Gastroesophageal sphincter (tissue), 4 donors: ENCODE results near the gene SLC48A1. TPM values are rescaled to one million over a fixed set of nuclear protein-coding genes. Genes with fewer than 3 reads are reported as not detected.
A peak's percentile ranks its signal among the peaks of the same experiment; 100 is the strongest.
"Not testable (repeated sequence)": the region's sequence is repeated elsewhere in the genome, so short reads cannot be mapped to it uniquely, and the experiment has no call there.

Experiments
- ATAC-seq: fragments of 150-250 bp; one replicate; pipeline ENCODE4 v1.9.1; 2016; ENCODE audit warnings: mild to moderate bottlenecking, moderate library complexity
- H3K27ac ChIP-seq, 4 donors: fragments of 200-600 bp; sonication (generic) in 3 of 4; 1 replicate in 3 of 4; 2 replicates in 1 of 4; pipeline ENCODE4 v1.5.1; 2016 to 2019
- H3K27me3 ChIP-seq: fragments of 200-600 bp; sonication (generic); one replicate; pipeline ENCODE4 v1.5.1; 2019
- H3K36me3 ChIP-seq, 2 donors: fragments of 200-600 bp; sonication (generic); one replicate each; pipeline ENCODE4 v1.5.1; 2019; ENCODE audit warnings: control low read depth in 1 of 2
- H3K4me1 ChIP-seq, 3 donors: fragments of 200-600 bp; sonication (generic); 1 replicate in 2 of 3; 2 replicates in 1 of 3; pipeline ENCODE4 v1.5.1; 2016 to 2019; ENCODE audit warnings: control low read depth in 2 of 3
- H3K4me3 ChIP-seq, 2 donors: fragments of 200-600 bp; sonication (generic); one replicate each; pipeline ENCODE4 v1.5.1; 2019; ENCODE audit warnings: mild to moderate bottlenecking in 1 of 2, moderate library complexity in 1 of 2
- H3K9me3 ChIP-seq, 3 donors: fragments of 200-600 bp; sonication (generic); one replicate each; pipeline ENCODE4 v1.5.1; 2017 to 2019; ENCODE audit warnings: control low read depth in 2 of 3
- EP300 ChIP-seq: sonication (generic); formaldehyde crosslinking; IDR thresholded peaks from one replicate; pipeline ENCODE4 v1.6.1; 2017; ENCODE audit warnings: antibody characterized with exemption, mild to moderate bottlenecking
- POLR2A ChIP-seq, 2 donors: fragments of 450-650 bp; IDR thresholded peaks; one replicate each; pipeline ENCODE4 v1.6.1; 2017; ENCODE audit warnings: antibody characterized with exemption in 2 of 2, mild to moderate bottlenecking in 2 of 2, moderate library complexity in 1 of 2
- POLR2AphosphoS5 ChIP-seq: sonication (generic); formaldehyde crosslinking; IDR thresholded peaks from one replicate; pipeline ENCODE4 v1.6.1; 2017; ENCODE audit warnings: antibody characterized with exemption
- WGBS, 2 donors: methylation state at CpG; one replicate each; pipeline ENCODE4 v1.1.5; 2018; ENCODE audit warnings: low coverage in 1 of 2; 5-methylcytosine and 5-hydroxymethylcytosine counted together
- total RNA-seq, 4 donors: library from RNA; depleted of rRNA; stranded (reverse); fragments of >200 nt; gene quantifications; one replicate each; pipeline ENCODE4 v1.1.0, GENCODE V29; 2016
- TF ChIP-seq, protein P1 (sequence below), 4 experiments: fragments of 200-600 bp in 2 of 4; fragments of 450-650 bp in 2 of 4; sonication (generic) in 1 of 4; IDR thresholded peaks; one replicate each; pipeline ENCODE4 v1.5.1; 2017 to 2019; ENCODE audit warnings: antibody characterized with exemption in 4 of 4, mild to moderate bottlenecking in 2 of 4, moderate library complexity in 2 of 4

Gene SLC48A1
- total RNA-seq, 4 donors from 2014 or later, result 40.7 to 66.8 (median 53.3) TPM

DNA sequence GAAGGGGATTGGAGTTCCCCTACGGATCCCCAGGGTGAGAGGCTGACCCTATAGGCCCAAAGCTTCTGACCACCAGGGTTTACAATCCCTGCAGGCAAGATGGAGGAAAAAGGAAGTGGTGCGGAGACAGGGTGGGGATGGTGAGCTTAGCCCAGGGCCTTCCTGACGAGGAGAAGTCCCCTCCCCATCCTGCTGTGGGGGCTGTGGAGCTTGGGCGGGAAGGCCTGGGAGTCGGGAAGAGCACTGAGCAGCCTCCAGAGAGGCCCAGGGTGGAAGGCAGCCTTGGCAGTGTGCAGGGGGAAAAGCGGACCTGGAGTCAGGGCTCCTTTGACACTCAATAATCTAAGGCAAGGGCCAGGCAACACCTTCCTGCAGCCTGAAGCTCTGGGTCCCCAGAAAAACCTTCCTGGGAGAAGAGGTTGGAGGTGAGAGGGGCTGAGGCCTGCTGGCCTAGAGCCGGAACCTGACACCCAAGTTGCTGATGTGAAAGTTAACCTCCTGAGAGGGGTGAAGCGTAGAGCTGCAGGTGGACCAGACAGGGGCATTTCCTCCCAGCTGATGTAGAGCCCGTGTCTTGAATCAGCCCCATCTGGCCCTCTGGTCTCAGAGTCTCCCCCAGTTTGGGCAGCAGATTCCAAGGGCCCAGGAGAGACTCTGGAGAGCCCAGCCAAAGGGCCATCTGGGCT, 40.6 kb downstream of the SLC48A1 start:
- peak overlapping the region; percentile 94 to 99 (median 96) for H3K27ac ChIP-seq
- H3K4me3 ChIP-seq, result peak overlapping the region; percentile 10 to 51
- H3K27me3 ChIP-seq, result no peaks in the 10 kb centered on the region
- H3K4me1 ChIP-seq, result peaks cover 12 to 99% (median 85%) of the 10 kb centered on the region in 3 donors
- no peaks in the 10 kb centered on the region for H3K36me3 ChIP-seq
- no peak for ATAC-seq
- H3K9me3 ChIP-seq, result no peaks in the 10 kb centered on the region
- 71% methylated on average over 1 of the region's 9 CpGs; no CpG with 5 or more reads in 1 of the 2 donors for WGBS, 2 donors
- TF ChIP-seq EP300 (no peak), POLR2AphosphoS5 (no peak), POLR2A (IDR thresholded peaks at IDR 0.05) (no peak)
- TF ChIP-seq, protein P1, sequence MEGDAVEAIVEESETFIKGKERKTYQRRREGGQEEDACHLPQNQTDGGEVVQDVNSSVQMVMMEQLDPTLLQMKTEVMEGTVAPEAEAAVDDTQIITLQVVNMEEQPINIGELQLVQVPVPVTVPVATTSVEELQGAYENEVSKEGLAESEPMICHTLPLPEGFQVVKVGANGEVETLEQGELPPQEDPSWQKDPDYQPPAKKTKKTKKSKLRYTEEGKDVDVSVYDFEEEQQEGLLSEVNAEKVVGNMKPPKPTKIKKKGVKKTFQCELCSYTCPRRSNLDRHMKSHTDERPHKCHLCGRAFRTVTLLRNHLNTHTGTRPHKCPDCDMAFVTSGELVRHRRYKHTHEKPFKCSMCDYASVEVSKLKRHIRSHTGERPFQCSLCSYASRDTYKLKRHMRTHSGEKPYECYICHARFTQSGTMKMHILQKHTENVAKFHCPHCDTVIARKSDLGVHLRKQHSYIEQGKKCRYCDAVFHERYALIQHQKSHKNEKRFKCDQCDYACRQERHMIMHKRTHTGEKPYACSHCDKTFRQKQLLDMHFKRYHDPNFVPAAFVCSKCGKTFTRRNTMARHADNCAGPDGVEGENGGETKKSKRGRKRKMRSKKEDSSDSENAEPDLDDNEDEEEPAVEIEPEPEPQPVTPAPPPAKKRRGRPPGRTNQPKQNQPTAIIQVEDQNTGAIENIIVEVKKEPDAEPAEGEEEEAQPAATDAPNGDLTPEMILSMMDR (IDR thresholded peaks at IDR 0.05), result no peak

DNA sequence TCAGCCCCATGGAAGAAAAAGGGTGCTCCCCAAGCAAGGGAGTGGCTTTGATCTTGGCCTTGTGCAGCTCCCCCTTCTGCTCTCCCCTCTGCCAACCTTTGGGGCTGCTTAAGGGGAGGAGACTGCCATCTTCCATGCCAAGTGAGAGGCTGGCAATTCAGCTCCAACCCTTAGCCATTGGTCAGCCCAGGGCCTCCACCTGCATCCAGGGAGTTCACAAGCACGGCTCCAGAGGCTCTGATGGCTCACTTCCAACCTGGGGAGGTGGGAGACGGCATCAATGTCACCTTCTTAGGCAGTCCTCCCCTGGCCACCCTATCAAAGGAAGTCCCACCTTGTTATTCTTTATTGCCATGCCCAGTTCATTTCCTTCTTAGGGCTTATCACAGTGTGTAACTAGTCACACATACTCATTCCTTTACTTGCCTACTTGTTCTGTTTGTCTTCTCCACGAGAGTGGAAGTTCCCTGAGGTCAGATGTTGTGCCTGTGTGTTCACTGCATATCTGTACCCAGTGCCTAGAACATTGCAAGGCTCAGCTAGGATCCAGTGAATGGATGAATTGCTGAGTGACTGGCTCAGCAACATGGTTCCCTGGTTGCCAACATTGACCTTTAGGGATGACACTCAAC, 41.6 kb downstream of the SLC48A1 start:
- WGBS, 2 donors, result 41% methylated on average over 3 of the region's 3 CpGs; no CpG with 5 or more reads in 1 of the 2 donors
- Histone ChIP-seq H3K4me3 (peak overlapping the region in 1 of 2 donors; percentile 51), H3K9me3 (no peaks in the 10 kb centered on the region), H3K27me3 (no peaks in the 10 kb centered on the region), H3K27ac (peak overlapping the region; percentile 94 to 99 (median 96)), H3K36me3 (no peaks in the 10 kb centered on the region), H3K4me1 (peaks cover 12 to 91% (median 75%) of the 10 kb centered on the region in 3 donors)
- no peak for ATAC-seq
- no peak for TF ChIP-seq POLR2A (IDR thresholded peaks at IDR 0.05)
- TF ChIP-seq, protein P1 (IDR thresholded peaks at IDR 0.05), result no peak
- TF ChIP-seq POLR2AphosphoS5, result no peak
- TF ChIP-seq EP300, result no peak

GRCh38 chr12:47815447-47815846, 42.4 kb downstream of the SLC48A1 start:
- Histone ChIP-seq H3K4me1 (peaks cover 6 to 87% (median 67%) of the 10 kb centered on the region in 3 donors), H3K27ac (peak overlapping the region; percentile 8 to 99 (median 96))
- ATAC-seq, H3K4me3 ChIP-seq, H3K36me3 ChIP-seq, H3K27me3 ChIP-seq, H3K9me3 ChIP-seq: not testable (repeated sequence)
- WGBS, 2 donors, result 68 to 76% methylated on average over 5 of the region's 5 CpGs

DNA sequence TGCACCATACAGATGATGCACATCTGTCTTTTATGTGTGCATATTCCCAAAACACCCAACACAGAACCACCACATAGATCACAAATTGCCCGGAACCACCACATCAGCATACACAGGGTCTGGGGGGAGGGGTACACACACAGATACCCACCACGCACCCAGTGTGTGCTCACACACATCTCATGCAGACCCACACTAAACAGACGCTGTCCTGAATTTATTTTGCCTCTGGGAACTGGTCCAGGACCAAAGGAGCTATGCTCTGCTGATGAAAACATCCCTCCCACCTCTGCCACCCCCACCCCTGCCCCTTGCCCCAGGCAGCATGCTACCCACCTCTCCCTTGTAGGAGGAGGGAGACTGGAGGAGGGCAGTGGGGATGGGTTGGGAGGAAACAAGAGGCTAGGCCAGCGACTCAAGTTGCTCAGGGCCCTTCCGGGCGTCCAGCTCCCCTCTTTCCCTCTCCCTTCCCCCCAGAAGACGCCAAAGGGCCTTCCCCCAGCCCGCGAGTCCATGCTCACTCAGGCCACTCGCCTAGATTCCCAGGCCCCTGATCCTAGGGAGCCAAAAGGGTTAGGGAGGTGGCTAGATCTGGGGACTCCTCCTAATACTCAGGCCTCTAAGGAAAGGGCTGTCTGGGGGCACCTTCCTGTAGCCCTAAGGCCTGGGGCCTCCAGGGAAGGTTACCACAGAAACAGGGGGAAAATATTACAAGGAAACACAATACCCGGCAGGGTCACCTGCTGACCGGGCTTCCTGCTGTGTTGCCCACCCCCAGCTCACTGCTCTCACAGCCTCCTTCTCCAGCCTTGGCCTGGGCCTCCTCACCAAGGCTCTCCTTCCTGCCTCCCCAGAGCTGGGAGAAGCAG, 43.6 kb downstream of the SLC48A1 start:
- peak overlapping the region; percentile 76 to 81 for H3K4me3 ChIP-seq
- ATAC-seq, result no peak
- no peaks in the 10 kb centered on the region for H3K36me3 ChIP-seq
- H3K27ac ChIP-seq, result peak overlapping the region; percentile 94 to 99 (median 96)
- H3K9me3 ChIP-seq, result no peaks in the 10 kb centered on the region
- TF ChIP-seq POLR2A (IDR thresholded peaks at IDR 0.05), result no peak
- TF ChIP-seq EP300, result no peak
- no peak for TF ChIP-seq POLR2AphosphoS5
- TF ChIP-seq, protein P1 (IDR thresholded peaks at IDR 0.05), result no peak
- 17% methylated on average over 11 of the region's 12 CpGs; no CpG with 5 or more reads in 1 of the 2 donors for WGBS, 2 donors
- no peaks in the 10 kb centered on the region for H3K27me3 ChIP-seq
- peaks cover 8 to 87% (median 65%) of the 10 kb centered on the region in 3 donors for H3K4me1 ChIP-seq
